CD14-positive monocyte (primary cell): ENCODE data around the gene NPC2. TPM values are rescaled to one million over a fixed set of nuclear protein-coding genes. Genes with fewer than 3 reads are reported as not detected.

Source experiments
- DNase-seq, 3 donors: peaks; one replicate each; pipeline ENCODE4 v3.0.0-alpha.2; 2011 to 2022
- H2AFZ ChIP-seq: 2 replicates; pipeline ENCODE4 v1.6.0; 2012; ENCODE audit warnings: mild to moderate bottlenecking, low read depth, low read length, inconsistent platforms; ENCODE audit not compliant: insufficient read depth, poor library complexity, severe bottlenecking
- H3K27ac ChIP-seq, 2 donors: 1 replicate in 1 of 2; 2 replicates in 1 of 2; pipeline ENCODE4 v1.5.1; 2012 to 2013; ENCODE audit warnings: low read length in 2 of 2, control low read depth in 1 of 2, inconsistent platforms in 1 of 2, low read depth in 1 of 2, mild to moderate bottlenecking in 1 of 2
- H3K27me3 ChIP-seq, 2 donors: one replicate each; pipeline versions ENCODE4 v1.6.0 to v1.6.1; 2011 to 2013; ENCODE audit warnings: low read length in 2 of 2; ENCODE audit not compliant: control insufficient read depth in 2 of 2, insufficient read depth in 2 of 2
- H3K36me3 ChIP-seq, 2 donors: replicated peaks in 1 of 2; 1 replicate in 1 of 2; 2 replicates in 1 of 2; pipeline versions ENCODE4 v1.5.1 to v1.6.1; 2012 to 2013; ENCODE audit warnings: low read length in 2 of 2, control low read depth in 1 of 2, inconsistent platforms in 1 of 2, mild to moderate bottlenecking in 1 of 2; ENCODE audit not compliant: insufficient read depth in 2 of 2, control insufficient read depth in 1 of 2
- H3K4me1 ChIP-seq, 2 donors: 1 replicate in 1 of 2; 2 replicates in 1 of 2; pipeline versions ENCODE4 v1.5.1 to v1.6.1; 2012 to 2013; ENCODE audit warnings: low read length in 2 of 2, control low read depth in 1 of 2, inconsistent platforms in 1 of 2, mild to moderate bottlenecking in 1 of 2, moderate library complexity in 1 of 2; ENCODE audit not compliant: insufficient read depth in 2 of 2, control insufficient read depth in 1 of 2
- H3K4me2 ChIP-seq: replicated peaks from 2 replicates; pipeline ENCODE3; 2012; ENCODE audit warnings: low read length, moderate library complexity, mild to moderate bottlenecking; ENCODE audit not compliant: poor library complexity, severe bottlenecking; ENCODE audit errors: extremely low read depth
- H3K4me3 ChIP-seq, 3 experiments: fragments of 200-600 bp in 1 of 3; sonication (generic) in 1 of 3; replicated peaks in 1 of 3; 1 replicate in 2 of 3; 2 replicates in 1 of 3; pipeline ENCODE4 v1.5.1; 2011 to 2013; ENCODE audit warnings: low read length in 3 of 3, mild to moderate bottlenecking in 3 of 3, control low read depth in 2 of 3, low read depth in 2 of 3, inconsistent platforms in 1 of 3, moderate library complexity in 1 of 3
- H3K79me2 ChIP-seq: 2 replicates; pipeline ENCODE4 v1.6.0; 2012; ENCODE audit warnings: mild to moderate bottlenecking, control low read depth, inconsistent platforms, low read length, moderate library complexity; ENCODE audit not compliant: insufficient read depth
- H3K9ac ChIP-seq: 2 replicates; pipeline ENCODE4 v1.6.0; 2017; ENCODE audit warnings: low read length, mild to moderate bottlenecking; ENCODE audit not compliant: insufficient read depth, poor library complexity, severe bottlenecking
- H3K9me3 ChIP-seq, 2 donors: replicated peaks in 1 of 2; 1 replicate in 1 of 2; 2 replicates in 1 of 2; pipeline versions ENCODE4 v1.5.1 to v1.6.1; 2012 to 2013; ENCODE audit warnings: low read length in 2 of 2, control low read depth in 1 of 2; ENCODE audit not compliant: control insufficient read depth in 1 of 2, insufficient read depth in 1 of 2
- H4K20me1 ChIP-seq: 2 replicates; pipeline ENCODE4 v1.6.0; 2012; ENCODE audit warnings: mild to moderate bottlenecking, low read length, control low read depth, moderate library complexity; ENCODE audit not compliant: insufficient read depth
- H3K27ac Mint-ChIP-seq, 7 donors: one replicate each; pipeline ENCODE4 v1.8.0; 2020; ENCODE audit warnings: mild to moderate bottlenecking in 7 of 7, mixed read lengths in 7 of 7, moderate library complexity in 6 of 7, inconsistent platforms in 2 of 7
- H3K27me3 Mint-ChIP-seq, 3 donors: one replicate each; pipeline ENCODE4 v1.8.0; 2021 to 2022; ENCODE audit warnings: low read depth in 3 of 3, mild to moderate bottlenecking in 3 of 3, mixed read lengths in 3 of 3, moderate library complexity in 3 of 3, inconsistent platforms in 1 of 3
- H3K36me3 Mint-ChIP-seq, 2 donors: one replicate each; pipeline ENCODE4 v1.8.0; 2020; ENCODE audit warnings: mixed read lengths in 2 of 2, inconsistent platforms in 1 of 2, mild to moderate bottlenecking in 1 of 2
- H3K4me1 Mint-ChIP-seq: one replicate; pipeline ENCODE4 v1.8.0; 2020; ENCODE audit warnings: mild to moderate bottlenecking, mixed read lengths
- H3K4me3 Mint-ChIP-seq, 2 donors: one replicate each; pipeline ENCODE4 v1.8.0; 2020; ENCODE audit warnings: mild to moderate bottlenecking in 2 of 2, mixed read lengths in 2 of 2, moderate library complexity in 1 of 2
- H3K9me3 Mint-ChIP-seq, 7 donors: one replicate each; pipeline ENCODE4 v1.8.0; 2020 to 2022; ENCODE audit warnings: mixed read lengths in 7 of 7, mild to moderate bottlenecking in 6 of 7, moderate library complexity in 6 of 7, inconsistent platforms in 2 of 7
- WGBS: methylation state at CpG from one replicate; pipeline ENCODE4 v1.1.5; 2013; ENCODE audit warnings: missing lambda C conversion rate; ENCODE audit not compliant: insufficient coverage; 5-methylcytosine and 5-hydroxymethylcytosine counted together
- intact Hi-C, 2 donors: fragments of 100-400 bp; cut with micrococcal nuclease; formaldehyde crosslinking; loops; one replicate each; pipeline versions ENCODE4 v1.15.0 to v1.15.1; 2023
- polyA plus RNA-seq, 3 donors: library from polyadenylated mRNA; depleted of rRNA in 1 of 3; unstranded in 2 of 3; stranded (reverse) in 1 of 3; fragments of 300-500 nt in 2 of 3; fragments of >200 nt in 1 of 3; fragmentation: Illumina TruSeq in 2 of 3; gene quantifications; 1 replicate in 2 of 3; 2 replicates in 1 of 3; pipeline ENCODE4 v1.2.3, GENCODE V29; 2012 to 2021
- TF ChIP-seq, protein P1 (sequence below): fragments of 200-600 bp; IDR thresholded peaks from one replicate; pipeline ENCODE4 v1.8.0; 2022; ENCODE audit warnings: antibody characterized with exemption, mild to moderate bottlenecking

NPC2 gene
- polyA plus RNA-seq, 3 donors: 675 to 1,159 (median 772) TPM

DNA sequence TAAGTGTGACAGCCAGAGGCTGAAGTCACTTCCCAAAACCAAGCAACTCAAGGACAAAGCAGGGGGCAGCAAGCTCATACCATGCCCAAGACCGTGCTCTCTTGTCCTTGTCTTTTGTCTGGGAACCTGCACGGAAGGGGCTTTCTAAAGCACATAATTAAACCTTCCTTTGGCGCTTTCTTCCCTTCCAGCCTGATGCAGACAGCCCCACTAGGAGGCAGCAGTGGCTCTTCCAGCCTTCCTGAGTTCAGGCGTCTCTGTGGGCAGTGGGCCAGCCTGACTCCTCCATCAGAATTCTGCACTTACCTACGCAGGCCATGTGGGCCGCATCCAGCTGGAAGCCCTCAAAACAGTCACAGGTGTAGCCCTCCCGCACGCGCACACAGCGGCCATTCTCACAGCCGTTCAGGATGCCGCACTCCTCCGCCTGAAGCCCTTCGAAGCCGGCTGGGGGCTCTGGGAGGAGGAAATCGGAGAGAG lies 8.1 kb upstream of the NPC2 start:
- WGBS: 79% methylated on average over 16 of the region's 16 CpGs
- peaks cover 0 to 2% (median 0%) of the 10 kb centered on the region in 3 donors for H3K27me3 Mint-ChIP-seq

GRCh38 chr14:74500417-74501134 lies 7.5 kb upstream of the NPC2 start:
- Histone ChIP-seq H3K4me1 (peaks cover 0 to under 1% of the 10 kb centered on the region in 2 donors), H3K79me2 (no peaks in the 10 kb centered on the region), H3K4me2 (no peak overlapping the region), H3K9me3 (no peaks in the 10 kb centered on the region), H3K27ac (no peak overlapping the region), H2AFZ (no peak overlapping the region), H3K27me3 (no peaks in the 10 kb centered on the region), H3K36me3 (no peaks in the 10 kb centered on the region), H3K4me3 (no peak overlapping the region), H3K9ac (no peak overlapping the region), H4K20me1 (no peaks in the 10 kb centered on the region)
- no peaks in the 10 kb centered on the region for H3K9me3 Mint-ChIP-seq
- 93% methylated on average over 7 of the region's 10 CpGs for WGBS
- intact Hi-C loops: no loop called here
- H3K4me1 Mint-ChIP-seq: peaks cover 8% of the 10 kb centered on the region
- H3K4me3 Mint-ChIP-seq: no peak overlapping the region
- no peak for DNase-seq
- peaks cover 2 to 13% of the 10 kb centered on the region in 2 donors for H3K36me3 Mint-ChIP-seq
- TF ChIP-seq, protein P1, sequence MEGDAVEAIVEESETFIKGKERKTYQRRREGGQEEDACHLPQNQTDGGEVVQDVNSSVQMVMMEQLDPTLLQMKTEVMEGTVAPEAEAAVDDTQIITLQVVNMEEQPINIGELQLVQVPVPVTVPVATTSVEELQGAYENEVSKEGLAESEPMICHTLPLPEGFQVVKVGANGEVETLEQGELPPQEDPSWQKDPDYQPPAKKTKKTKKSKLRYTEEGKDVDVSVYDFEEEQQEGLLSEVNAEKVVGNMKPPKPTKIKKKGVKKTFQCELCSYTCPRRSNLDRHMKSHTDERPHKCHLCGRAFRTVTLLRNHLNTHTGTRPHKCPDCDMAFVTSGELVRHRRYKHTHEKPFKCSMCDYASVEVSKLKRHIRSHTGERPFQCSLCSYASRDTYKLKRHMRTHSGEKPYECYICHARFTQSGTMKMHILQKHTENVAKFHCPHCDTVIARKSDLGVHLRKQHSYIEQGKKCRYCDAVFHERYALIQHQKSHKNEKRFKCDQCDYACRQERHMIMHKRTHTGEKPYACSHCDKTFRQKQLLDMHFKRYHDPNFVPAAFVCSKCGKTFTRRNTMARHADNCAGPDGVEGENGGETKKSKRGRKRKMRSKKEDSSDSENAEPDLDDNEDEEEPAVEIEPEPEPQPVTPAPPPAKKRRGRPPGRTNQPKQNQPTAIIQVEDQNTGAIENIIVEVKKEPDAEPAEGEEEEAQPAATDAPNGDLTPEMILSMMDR: no peak
- H3K27me3 Mint-ChIP-seq: peaks cover 0 to 2% (median 0%) of the 10 kb centered on the region in 3 donors
- H3K27ac Mint-ChIP-seq: peak overlapping the region in 1 of 7 donors; percentile 32

More for the DNA sequence above, 8.1 kb upstream of the NPC2 start:
- Histone ChIP-seq H3K27me3 (no peaks in the 10 kb centered on the region), H3K9me3 (no peaks in the 10 kb centered on the region), H3K9ac (no peak overlapping the region), H3K27ac (no peak overlapping the region), H3K79me2 (no peaks in the 10 kb centered on the region), H2AFZ (no peak overlapping the region), H3K4me3 (no peak overlapping the region), H4K20me1 (no peaks in the 10 kb centered on the region), H3K36me3 (no peaks in the 10 kb centered on the region), H3K4me2 (no peak overlapping the region), H3K4me1 (no peaks in the 10 kb centered on the region)
- Mint-ChIP-seq H3K4me3 (no peak overlapping the region), H3K36me3 (peaks cover 2 to 10% of the 10 kb centered on the region in 2 donors), H3K4me1 (peaks cover 8% of the 10 kb centered on the region), H3K9me3 (no peaks in the 10 kb centered on the region), H3K27ac (peak overlapping the region in 1 of 7 donors; percentile 63)
- TF ChIP-seq, protein P1: no peak
- intact Hi-C loops: no loop called here
- DNase-seq: no peak
